HG02759 (cell line): ENCODE data around the gene PDGFRA.
"Not testable (repeated sequence)": the region's sequence is repeated elsewhere in the genome, so short reads cannot be mapped to it uniquely, and the experiment has no call there.

Experiments used
- ATAC-seq: cut with Tn5 transposase; IDR thresholded peaks from one replicate; pipeline ENCODE4 v1.9.1; 2021; ENCODE audit warnings: mild to moderate bottlenecking, moderate library complexity; ENCODE audit not compliant: unreplicated experiment

Gene PDGFRA

DNA sequence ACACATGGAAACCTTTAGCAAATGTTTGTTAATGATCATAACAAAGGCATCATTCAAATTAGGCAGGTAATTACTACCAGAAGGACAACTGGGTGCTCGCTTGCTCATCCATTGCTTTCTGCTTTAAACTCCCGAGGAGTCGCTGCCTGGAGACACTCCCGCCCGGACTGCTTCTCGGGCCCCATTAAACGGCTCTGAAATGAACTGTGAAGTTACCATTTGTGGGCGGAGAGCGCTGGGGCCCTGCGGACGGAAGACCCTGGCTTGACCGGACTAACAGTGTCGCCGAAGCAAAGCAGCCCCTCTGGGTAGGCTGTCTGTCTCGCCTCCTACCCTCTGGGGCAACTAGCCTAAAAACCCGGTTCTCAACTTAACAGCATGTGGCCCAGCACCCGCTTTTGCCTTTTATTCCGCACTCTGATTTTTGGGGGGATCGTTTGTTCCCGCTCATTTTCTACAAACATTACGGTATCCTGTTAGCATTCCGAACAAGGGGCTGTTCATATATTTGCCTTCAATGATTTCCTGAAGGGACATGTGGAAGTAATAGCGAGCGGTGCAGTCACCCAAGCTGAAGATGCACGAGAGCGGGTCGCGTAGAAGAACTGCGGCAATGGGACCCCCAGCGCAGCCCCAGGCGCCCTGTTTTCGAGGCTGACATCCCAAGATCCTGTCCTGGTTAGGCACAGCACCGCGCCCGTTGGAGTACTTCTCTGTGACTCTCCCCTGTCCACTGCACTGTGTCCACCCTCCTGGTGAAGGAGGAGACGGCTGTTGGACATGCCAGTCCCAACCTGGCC is 1.6 kb upstream of the PDGFRA start:
- ATAC-seq, result peak; percentile 20

DNA sequence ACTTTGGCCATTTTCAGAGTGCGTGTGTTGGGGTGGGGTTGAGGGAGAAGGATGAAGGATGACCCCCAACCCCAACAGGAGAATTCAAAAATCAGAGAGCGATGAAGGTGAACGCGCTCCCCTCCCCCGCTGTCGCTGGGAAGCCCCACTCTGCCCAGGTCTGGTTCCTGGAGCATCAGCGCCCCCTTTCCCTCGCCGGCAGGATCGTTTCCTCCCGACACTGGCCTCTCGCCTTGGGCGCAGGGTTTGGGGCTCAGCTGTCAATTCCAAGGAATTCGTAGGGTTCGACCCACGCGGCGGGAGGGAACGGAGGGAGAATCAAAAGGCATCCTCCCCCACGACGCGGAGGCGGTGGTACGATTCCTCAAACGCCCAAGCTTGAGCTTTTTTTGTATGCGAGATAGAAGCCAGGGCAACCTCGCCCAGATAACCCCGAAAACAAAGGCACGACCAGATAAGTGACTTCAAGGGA is 1.0 kb upstream of the PDGFRA start:
- ATAC-seq, result peak; percentile 56

DNA sequence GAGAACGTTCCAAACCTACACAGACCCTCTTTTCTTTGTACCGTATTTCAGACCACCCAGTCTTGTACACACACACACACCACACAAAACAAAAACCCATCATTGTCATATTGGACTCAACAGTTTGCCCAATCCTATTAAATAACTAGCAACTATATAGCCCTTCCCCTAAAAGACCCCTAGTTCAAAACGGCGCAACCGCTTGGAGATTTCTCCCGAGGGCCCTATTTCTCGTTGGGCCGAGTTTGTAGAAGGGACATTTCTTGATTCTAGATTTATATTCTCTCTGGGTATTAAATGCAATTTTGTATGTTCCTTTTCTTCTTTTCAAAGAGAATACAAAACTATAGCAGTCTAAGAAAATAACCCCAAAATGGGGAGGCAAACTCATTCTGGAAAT is 547 bp upstream of the PDGFRA start:
- ATAC-seq, result no peak

DNA sequence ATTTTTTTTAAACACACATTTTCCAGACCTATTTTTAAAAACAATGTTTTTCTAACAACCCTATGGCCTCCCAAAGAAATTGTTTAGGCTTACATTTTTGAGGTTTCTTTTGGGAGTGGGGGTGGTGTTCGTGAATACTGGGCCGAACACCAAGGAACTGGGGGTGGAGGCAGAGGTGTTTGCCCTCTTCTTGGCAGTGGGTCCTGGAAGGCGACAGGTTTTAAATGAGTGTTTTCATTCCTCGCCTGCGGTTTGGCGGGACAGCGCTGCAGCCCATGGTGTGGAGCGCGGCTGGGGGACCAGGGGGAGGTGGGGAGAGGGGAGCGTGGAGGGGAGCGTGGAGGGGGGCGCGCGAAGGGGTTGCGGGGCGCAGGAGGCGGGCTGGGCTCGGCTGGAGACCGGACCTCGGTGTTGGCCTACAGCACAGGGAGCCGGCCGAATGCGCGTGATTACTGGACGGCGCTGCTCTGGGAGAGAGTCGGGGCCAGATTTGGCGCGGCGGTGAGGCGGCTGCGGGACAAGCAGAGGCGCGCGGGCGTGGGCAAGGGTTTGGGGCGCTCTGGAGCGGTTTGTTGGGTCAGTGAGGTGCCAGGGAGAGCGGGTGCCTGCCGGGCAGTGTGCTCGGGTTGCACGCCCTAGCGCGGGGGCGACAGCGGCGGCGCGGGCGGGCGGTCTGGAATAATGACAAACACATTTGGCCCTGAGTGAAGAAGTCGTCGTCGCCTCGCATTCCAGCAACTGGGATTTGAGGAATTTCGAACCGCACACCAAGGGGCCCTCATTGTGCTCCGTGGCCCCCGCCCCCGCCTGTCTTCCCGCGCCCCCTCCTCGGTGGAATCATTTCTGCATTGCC is 764 bp downstream of the PDGFRA start:
- no peak for ATAC-seq

DNA sequence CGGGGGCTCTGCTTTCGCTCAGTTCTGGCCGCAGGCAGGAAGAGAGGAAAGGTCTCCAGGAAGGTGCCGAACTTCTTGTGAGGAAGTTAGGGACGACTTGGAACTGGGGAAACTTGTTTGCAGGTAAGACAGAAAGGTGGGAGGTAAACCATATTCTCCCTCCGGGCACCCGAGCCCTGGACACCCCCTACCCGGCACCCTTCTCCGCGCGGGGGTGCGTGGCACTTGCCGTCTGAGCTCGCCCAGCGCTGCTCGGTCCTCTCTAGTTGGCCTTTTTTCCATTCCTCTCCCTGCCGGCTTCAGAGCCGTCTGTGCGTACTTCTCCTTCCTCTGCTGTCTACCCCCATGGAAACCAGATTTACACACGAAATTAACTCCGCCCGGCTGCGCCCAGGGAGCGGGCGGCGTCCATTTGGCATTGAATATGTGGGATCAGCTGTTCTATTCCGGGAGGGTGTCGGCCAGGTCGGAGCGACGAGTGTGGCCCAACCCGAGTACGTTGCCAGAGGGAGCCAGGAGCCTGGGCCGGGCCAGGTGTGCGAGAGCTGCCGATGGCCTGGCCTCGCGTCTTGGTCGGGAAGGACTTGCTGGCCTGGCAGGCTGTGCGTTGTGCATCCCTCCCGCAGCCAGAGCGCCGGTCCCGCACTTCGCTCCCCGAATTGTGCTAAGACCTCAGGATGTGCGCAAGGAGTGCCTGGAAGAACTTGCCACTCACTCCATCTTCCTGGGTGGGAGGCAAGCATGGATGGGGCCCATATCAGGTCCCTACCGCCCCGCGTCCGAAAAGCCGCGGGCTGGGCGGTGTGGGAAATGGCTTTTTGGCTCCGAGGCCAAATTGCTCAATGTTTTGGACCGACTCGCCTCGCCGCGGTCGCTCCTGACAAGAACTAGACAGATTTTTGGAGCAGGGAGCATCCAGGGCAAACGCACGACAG is 1.7 kb downstream of the PDGFRA start:
- ATAC-seq, result no peak

DNA sequence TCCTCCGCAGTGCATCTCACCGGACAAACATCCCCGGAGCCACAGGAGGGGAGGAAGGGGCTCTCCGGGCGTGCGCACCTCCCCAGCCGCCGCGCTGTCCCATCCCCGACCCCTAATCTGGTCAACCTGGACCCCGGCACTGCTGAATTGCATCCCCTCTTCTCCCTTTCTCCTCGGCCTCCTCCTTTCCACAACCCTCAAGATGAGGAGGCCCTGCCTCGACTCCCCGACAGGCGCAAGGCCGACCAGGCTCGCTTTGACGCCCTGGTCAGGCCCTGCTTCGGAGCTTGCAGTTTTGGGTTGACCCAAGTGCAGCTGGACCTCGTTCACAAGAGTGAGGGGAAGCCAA is 2.3 kb downstream of the PDGFRA start:
- ATAC-seq, result no peak

DNA sequence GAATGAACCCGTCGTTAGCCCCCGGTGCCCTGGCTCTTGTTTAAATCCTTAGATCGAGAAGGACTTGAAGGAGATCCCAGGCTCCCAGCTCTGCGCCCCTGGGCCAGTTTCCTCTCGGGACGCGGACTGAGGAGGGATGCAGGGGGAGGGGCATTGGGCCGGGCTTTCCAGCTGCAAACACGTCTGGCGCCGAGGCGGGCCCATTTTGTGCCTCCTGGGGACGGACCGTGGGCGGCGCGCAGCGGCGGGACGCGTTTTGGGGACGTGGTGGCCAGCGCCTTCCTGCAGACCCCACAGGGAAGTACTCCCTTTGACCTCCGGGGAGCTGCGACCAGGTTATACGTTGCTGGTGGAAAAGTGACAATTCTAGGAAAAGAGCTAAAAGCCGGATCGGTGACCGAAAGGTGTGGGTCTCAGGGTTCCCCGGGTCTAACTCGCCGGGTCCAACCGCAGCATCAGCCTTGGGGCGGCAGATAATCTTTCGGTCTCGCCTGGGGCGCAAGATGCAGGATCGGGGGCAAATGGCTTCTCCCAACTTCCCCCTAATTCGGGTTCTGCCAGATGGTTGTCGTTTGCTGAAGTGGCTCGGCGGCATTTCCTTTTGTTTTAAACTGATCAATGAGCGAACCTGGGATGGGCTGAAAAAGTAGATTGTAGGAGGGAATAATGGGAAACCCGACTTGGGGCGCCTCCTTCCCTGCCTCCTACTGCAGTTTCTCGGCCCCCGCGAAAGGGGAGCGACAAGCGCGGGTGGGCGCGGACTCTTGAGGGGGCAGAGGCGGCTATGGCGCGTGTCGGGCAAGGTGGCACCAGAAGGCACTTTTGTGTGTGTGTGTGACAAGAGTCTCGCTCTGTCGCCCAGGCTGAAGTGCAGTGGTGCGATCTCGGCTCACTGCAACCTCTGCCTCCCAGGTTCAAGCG is 2.9 kb downstream of the PDGFRA start:
- ATAC-seq, result no peak

DNA sequence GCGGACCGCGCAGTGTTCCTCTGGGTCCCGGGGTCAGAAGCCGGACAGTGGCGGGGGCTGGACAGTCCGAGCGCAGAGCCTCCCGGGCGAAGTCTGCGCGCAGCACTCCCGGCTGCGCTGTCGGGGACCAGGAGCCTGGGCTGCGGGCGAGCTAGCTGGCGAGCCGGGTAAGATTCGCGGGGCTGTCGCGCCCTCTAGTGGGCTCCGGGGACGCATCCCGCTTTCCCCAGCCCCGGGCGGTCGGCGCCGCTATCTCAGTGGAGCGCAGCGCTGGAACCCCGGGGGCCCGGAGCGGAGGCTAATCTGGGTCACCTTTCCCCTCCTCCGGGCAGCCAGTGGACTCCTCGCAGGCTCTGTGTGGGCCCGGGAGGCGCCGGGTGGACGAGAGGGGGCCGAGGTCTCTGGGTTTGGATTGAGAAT is 4.2 kb downstream of the PDGFRA start:
- peak; percentile 95 for ATAC-seq

DNA sequence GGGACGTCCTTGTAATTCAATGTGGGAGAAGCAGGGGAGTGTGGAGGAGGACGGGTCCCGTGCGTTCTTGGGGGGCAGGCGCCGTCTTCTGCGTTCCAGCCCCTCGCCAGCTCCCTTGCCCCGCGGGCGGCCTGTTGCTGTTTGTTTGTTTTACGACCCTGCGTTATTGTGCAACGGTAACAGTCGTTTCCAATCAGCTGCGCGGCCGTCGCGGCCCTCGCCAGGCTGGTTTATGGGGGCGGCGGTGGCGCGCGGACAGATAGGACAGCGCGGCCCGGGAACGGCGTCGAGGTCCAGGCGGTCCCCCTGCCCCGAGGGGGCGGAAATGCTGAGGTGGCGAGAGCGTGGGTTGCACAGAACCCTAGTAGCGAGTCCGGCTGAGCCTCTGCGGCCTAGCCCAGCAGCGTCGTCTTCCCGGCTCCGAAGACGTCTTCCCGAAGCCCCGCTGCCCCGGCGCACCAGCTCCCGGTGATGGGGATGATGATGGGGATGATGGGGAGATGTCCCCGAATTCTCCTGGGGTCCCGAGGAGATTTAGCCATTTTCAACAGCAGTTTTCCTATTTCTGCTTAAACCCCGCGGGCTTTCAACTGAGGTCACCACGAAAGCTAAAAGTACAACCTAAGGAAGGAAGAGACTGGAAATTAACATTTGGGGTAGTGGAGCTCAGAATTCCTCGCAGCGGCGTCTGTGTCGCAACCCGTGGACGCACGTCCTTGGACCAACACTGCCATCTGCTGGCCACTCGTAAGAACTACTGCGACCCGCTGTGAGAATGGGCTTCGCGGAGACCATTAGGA is 4.8 kb downstream of the PDGFRA start:
- peak; percentile 56 for ATAC-seq

DNA sequence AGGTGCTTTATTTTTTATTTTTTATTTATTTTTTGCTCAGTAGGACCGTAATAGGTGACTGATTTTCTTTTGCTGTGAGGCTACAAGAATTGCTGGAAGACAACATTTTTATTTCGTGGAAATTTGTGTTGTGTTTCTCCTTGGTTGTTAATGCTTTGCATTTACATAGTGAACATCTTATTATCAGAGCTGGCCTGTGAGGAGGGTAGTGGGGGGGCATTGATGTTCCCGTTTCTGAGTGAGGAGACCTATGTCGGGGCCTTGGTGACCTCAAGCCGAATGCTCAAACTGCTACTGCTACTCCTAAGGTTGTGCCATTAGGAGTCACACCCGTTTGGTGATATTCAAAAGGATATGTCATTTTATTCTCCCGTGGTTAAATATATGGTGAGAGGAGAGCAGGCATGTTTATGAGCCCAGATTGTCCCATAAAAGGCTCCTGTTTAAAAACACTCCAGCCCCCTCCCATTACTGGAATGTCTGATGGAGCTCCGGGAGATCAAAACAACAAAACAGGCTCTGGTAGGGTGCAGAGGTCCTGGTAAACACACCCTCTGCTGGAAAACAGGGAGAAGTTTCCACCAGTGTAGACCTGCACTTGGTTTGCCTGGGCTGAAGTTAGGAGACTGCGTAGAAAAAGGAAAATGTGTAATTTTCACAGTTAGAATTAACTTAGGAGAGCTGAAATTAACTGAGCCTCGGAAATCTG is 5.6 kb downstream of the PDGFRA start:
- no peak for ATAC-seq

DNA sequence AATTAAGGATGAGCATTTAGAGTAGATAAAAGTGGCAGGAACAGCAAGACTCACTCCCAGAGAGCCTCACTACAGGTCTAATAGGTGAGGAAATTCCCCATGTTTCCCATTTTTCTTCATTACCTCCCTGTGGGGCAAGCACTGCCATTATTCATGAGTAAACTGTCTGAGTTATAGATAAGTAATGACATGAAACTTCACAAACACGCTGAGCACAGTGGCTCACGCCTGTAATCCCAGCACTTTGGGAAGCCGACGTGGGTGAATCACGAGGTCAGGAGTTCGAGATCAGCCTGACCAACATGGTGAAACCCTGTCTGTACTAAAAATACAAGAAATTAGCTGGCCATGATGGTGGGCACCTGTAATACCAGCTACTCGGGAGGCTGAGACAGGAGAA is 7.2 kb downstream of the PDGFRA start:
- ATAC-seq, result not testable (repeated sequence)

DNA sequence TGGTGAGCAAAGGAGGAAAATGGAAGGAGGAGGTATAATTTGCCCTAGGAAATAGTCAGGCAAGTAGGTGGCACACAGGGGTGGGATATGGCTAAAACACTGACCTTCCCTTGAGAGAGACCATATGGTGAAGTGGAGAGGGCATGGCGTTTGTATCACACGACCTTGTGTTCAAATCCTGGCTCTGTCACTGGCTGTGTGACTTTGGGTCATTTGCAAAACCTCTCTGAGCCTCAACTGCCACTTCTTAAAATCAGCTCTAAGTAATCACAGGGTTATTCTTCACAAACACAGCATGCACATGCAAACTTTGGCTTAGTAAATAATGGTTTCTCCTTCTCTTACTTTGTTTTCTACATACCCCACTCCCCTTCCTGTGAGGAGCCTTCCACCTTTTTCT is 8.7 kb downstream of the PDGFRA start:
- ATAC-seq, result no peak

DNA sequence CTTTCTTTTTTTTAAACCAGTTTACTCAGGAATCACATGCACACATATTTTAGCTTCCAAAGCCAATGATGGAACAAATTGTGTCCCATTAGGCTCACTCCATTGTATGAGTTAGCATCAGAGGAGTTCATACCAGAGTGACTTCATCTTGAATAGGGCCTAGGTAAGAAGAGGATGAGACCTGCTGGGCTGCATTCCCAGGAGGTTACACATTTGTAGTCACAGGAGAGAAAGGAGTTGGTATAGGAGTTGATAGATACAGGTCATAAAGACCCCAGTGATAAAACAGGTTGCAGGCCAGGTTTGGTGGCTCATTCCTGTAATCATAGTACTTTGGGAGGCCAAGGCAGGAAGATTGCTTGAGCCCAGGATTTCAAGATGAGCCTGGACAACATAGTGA is 9.3 kb downstream of the PDGFRA start:
- no peak for ATAC-seq

DNA sequence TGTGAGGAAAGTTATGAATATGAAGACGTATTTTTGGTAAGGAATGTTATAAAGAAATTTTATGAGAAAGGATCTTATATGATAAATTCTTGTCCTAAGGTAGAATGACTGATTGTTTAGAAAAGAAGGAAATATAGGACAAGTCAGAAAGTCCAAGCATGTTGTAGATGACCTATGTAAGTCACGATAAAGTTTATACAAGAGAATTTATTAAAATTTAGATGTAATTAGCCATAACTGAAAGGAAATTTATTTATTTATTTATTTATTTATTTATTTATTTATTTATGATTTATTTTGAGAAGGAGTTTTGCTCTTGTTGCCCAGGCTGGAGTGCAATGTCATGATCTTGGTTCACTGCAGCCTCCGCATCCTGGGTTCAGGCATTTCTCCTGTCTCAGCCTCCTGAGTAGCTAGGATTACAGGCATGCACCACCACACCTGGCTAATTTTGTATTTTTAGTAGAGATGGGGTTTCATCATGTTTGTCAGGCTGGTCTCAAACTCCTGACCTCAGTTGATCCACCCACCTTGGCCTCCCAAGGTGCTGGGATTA is 12.3 kb downstream of the PDGFRA start:
- ATAC-seq, result not testable (repeated sequence)

DNA sequence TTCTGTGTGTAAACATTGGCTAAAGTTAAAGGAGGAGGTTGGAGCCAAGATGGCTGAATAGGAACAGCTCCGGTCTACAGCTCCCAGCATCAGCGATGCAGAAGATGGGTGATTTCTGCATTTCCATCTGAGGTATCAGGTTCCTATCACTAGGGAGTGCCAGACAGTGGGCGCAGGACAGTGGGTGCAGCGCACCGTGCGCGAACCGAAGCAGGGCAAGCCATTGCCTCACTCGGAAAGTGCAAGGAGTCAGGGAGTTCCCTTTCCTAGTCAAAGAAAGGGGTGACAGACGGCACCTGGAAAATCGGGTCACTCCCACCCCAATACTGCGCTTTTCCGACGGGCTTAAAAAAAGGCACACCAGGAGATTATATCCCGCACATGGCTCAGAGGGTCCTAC is 14.4 kb downstream of the PDGFRA start:
- not testable (repeated sequence) for ATAC-seq

DNA sequence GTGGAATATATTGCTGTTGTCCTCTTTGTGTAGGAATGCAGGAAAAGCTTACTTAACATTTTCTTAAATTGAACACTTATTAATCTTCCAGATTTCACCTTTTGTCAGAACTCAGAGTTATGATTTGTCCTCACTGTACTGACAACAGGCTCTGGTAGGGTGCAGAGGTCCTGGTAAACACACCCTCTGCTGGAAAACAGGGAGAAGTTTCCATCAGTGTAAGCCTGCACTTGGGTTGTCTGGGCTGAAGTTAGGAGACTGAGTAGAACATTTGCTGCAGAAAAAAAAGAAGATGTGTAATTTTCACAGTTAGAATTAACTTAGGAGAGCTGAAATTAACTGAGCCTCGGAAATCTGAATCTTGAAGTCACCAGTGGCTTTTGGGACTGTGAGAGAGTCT is 23.2 kb downstream of the PDGFRA start:
- ATAC-seq, result not testable (repeated sequence)

DNA sequence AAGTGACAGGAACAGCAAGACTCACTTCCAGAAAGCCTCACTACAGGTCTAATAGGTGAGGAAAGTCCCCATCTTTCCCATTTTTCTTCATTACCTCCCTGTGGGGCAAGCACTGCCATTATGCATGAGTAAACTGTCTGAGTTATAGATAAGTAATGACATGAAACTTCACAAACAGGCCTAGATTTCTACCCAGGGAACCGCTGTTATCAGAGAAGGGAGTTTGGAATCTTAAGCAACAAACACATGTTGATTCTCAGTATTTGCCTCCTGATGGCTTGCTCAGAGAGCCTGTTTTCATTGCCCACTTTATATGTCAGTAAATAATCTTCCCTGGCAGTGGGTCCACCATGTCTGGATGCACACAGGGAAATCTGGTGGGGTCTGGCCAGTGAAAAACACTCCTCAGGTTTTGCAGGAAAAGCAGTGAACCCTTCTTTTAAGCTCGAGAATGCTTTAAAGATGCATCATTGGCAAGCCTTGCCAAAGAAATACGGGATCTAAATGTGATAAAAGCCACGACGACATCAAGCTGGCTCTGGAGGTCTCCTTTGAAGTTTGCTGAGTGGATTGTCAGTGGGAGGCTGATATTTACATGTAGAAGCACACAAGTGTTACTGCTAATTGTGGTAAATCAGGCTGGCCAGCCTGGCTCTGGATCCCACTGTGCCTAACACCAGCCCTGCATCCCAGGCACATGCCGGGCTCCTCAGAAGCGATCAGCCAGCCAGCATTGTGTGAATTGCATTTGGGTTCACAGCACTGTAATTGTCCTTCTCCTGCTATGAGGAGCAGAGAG is 25.2 kb downstream of the PDGFRA start:
- ATAC-seq, result no peak

DNA sequence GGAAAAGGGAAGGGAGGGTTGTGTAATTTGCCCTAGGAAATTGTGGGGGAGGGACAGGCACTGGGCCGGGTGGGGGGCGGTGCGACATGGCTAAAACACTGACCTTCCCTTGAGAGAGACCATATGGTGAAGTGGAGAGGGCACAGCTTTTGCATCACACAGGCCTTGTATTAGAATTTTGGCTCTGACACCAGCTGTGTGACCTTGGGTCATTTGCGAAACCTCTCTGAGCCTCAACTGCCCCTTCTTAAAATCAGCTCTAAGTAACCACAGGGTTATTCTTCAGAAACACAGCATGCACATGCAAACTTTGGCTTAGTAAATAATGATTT is 25.8 kb downstream of the PDGFRA start:
- no peak for ATAC-seq
